ENCODE data around the gene YDJC. TPM values are rescaled to one million over a fixed set of nuclear protein-coding genes. Genes with fewer than 3 reads are reported as not detected.
"Not testable (repeated sequence)": the region's sequence is repeated elsewhere in the genome, so short reads cannot be mapped to it uniquely, and the experiment has no call there.

Gene YDJC
- total RNA-seq, 4 donors from 2014 or later: 44.5 to 72.7 (median 54.6) TPM

DNA sequence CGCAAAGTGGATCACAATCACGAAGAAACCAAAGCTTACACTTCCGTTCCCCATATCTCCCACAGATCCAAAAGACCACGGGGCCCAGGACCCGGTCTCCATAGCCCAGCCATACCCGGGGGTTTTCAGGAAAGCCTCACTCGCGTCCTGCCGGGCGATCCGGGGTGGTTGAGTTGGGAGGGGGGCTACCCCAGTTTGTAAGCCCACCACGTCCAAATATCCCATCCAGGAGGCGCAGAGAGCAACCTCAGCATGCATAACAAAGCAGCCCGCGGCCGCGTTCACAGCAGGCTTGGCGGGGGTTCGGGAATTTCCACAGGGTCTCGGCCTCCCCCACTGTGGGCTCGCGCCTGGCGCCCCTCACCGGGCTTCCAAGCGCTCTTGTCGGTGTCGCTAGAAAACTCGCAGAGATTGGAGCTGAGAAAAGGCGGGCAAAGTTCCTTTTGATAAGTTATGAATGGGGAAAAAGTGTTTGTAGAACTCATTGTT, 21.7 kb upstream of the YDJC start:
- TF ChIP-seq, protein P1, sequence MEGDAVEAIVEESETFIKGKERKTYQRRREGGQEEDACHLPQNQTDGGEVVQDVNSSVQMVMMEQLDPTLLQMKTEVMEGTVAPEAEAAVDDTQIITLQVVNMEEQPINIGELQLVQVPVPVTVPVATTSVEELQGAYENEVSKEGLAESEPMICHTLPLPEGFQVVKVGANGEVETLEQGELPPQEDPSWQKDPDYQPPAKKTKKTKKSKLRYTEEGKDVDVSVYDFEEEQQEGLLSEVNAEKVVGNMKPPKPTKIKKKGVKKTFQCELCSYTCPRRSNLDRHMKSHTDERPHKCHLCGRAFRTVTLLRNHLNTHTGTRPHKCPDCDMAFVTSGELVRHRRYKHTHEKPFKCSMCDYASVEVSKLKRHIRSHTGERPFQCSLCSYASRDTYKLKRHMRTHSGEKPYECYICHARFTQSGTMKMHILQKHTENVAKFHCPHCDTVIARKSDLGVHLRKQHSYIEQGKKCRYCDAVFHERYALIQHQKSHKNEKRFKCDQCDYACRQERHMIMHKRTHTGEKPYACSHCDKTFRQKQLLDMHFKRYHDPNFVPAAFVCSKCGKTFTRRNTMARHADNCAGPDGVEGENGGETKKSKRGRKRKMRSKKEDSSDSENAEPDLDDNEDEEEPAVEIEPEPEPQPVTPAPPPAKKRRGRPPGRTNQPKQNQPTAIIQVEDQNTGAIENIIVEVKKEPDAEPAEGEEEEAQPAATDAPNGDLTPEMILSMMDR (IDR thresholded peaks at IDR 0.05): no peak
- no peak for TF ChIP-seq POLR2A (IDR thresholded peaks at IDR 0.05)
- no peaks in the 10 kb centered on the region for H3K9me3 ChIP-seq
- no peak overlapping the region for H3K27ac ChIP-seq
- H3K36me3 ChIP-seq: peaks cover 0 to 15% of the 10 kb centered on the region in 2 donors
- intact Hi-C loops (cut with DNase I): no loop called here
- WGBS, 2 donors: 4 to 6% methylated on average over 28 to 29 of the region's 29 CpGs
- DNase-seq: no peak
- no peaks in the 10 kb centered on the region for H3K27me3 ChIP-seq
- H3K4me1 ChIP-seq: peaks cover 16 to 18% of the 10 kb centered on the region in 2 donors
- H3K4me3 ChIP-seq (replicated peaks in 1 of 3): peak overlapping the region in 2 of 3 donors; percentile 15 to 30

GRCh38 chr22:21650823-21651520, 21.1 kb upstream of the YDJC start:
- Histone ChIP-seq H3K27ac (no peak overlapping the region), H3K4me1 (peaks cover 21% of the 10 kb centered on the region in 2 donors), H3K9me3 (no peaks in the 10 kb centered on the region), H3K36me3 (peaks cover 0 to 20% of the 10 kb centered on the region in 2 donors), H3K4me3 (replicated peaks in 1 of 3) (no peak overlapping the region), H3K27me3 (no peaks in the 10 kb centered on the region)
- DNase-seq: no peak
- intact Hi-C loops (cut with DNase I): no loop called here
- TF ChIP-seq, protein P1 (IDR thresholded peaks at IDR 0.05): no peak
- TF ChIP-seq POLR2A (IDR thresholded peaks at IDR 0.05): no peak
- WGBS, 2 donors: 23 to 26% methylated on average over 6 of the region's 6 CpGs

DNA sequence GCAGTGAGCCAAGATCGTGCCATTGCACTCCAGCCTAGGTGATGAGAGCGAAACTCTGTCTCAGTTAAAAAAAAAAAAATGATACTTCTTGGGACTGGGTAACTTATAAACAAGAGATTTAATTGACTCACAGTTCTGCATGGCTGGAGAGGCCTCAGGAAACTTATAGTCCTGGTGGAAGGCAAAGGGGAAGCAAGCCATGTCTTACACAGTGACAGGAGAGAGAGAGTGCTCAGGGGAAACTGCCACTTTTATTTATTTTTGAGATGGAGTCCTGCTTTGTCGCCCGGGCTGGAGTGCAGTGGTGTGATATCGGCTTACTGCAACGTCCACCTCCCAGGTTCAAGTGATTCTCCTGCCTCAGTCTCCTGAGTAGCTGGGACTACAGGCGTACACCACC, 20.5 kb upstream of the YDJC start:
- Histone ChIP-seq H3K4me1 (peaks cover 21% of the 10 kb centered on the region in 2 donors), H3K4me3 (replicated peaks in 1 of 3) (no peak overlapping the region), H3K36me3 (peaks cover 0 to 23% of the 10 kb centered on the region in 2 donors), H3K9me3 (no peaks in the 10 kb centered on the region), H3K27me3 (no peaks in the 10 kb centered on the region), H3K27ac (no peak overlapping the region)
- TF ChIP-seq, protein P1 (IDR thresholded peaks at IDR 0.05): no peak
- no peak for TF ChIP-seq POLR2A (IDR thresholded peaks at IDR 0.05)
- 91 to 92% methylated on average over 7 of the region's 7 CpGs for WGBS, 2 donors
- intact Hi-C loops (cut with DNase I): no loop called here
- DNase-seq: no peak

DNA sequence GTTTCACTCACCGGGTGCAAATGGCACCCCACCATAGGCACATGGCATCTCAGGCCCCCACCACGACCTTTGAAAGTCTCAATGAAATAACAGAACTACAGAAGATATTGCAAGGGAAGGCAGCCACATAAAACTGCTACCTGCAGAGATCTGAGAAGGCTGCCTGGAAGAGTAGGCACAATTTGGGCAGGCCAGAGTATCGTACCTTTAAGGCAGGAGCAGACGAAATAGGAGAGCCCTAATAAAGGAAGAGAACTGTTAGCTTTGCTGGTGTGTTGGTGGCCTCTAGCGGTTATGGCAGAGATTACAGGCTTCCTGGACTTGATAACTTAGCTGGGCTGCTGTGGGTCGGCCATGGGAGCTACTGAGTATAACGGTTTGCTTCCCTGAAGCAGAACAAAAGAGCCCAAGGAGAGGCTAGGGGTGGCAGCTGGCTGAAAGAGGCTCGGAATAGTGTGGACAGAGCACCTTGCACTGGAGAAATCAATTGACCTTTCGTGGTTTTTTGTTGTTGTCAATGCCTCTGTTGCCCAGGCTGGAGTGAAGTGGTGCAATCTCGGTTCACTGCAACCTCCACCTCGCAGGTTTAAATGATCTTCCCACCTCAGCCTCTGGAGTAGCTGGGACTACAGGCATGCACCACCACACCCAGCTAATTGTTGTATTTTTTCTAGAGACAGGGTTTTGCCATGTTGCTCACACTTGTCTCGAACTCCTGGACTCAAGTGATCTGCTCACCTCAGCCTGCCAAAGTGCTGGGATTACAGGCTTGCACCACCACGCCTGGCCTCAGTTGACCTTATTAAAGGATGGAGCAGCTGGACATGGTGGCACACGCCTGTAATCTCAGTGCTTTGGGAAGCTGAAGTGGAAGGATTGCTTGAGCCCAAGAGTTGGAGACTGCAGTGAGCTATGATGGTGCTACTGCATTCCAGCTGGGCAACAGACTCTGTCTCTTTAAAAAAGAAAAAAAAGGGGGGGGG, 17.1 kb upstream of the YDJC start:
- WGBS, 2 donors: 52 to 54% methylated on average over 14 of the region's 14 CpGs
- no peak overlapping the region for H3K4me3 ChIP-seq (replicated peaks in 1 of 3)

GRCh38 chr22:21645513-21645912, 15.7 kb upstream of the YDJC start:
- H3K4me3 ChIP-seq (replicated peaks in 1 of 3); H3K27me3 ChIP-seq; intact Hi-C loops (cut with DNase I); DNase-seq; H3K27ac ChIP-seq; H3K9me3 ChIP-seq: not testable (repeated sequence)
- Histone ChIP-seq H3K36me3 (peaks cover 0 to 30% of the 10 kb centered on the region in 2 donors), H3K4me1 (peaks cover 16 to 24% of the 10 kb centered on the region in 2 donors)
- WGBS, 2 donors: 88 to 91% methylated on average over 6 of the region's 6 CpGs

More for the DNA sequence above, 17.1 kb upstream of the YDJC start:
- DNase-seq: peak; percentile 74 to 79
- TF ChIP-seq, protein P1 (IDR thresholded peaks at IDR 0.05): peak; percentile 62 to 89 (median 76)
- TF ChIP-seq POLR2A (IDR thresholded peaks at IDR 0.05): no peak
- Histone ChIP-seq H3K4me1 (peaks cover 23 to 27% of the 10 kb centered on the region in 2 donors), H3K9me3 (no peaks in the 10 kb centered on the region), H3K27ac (no peak overlapping the region), H3K36me3 (peaks cover 0 to 32% of the 10 kb centered on the region in 2 donors), H3K27me3 (no peaks in the 10 kb centered on the region)
- intact Hi-C loops (cut with DNase I): no loop called here

All from thyroid gland (tissue), 4 donors.